Muscle of leg (tissue), 11 donors: ENCODE data around the gene NIBAN1. TPM values are rescaled to one million over a fixed set of nuclear protein-coding genes. Genes with fewer than 3 reads are reported as not detected.

Experiments used
- DNase-seq: peaks from one replicate; pipeline ENCODE4 v3.0.0; 2013
- H3K27ac ChIP-seq: one replicate; pipeline ENCODE4 v1.5.1; 2013; ENCODE audit warnings: mild to moderate bottlenecking, low read length, control low read depth
- H3K27me3 ChIP-seq: one replicate; pipeline ENCODE4 v1.6.1; 2013; ENCODE audit warnings: low read length; ENCODE audit not compliant: control insufficient read depth, insufficient read depth
- H3K36me3 ChIP-seq: one replicate; pipeline ENCODE4 v1.6.1; 2013; ENCODE audit warnings: low read length; ENCODE audit not compliant: control insufficient read depth, insufficient read depth
- H3K4me1 ChIP-seq: one replicate; pipeline ENCODE4 v1.6.1; 2013; ENCODE audit warnings: low read length; ENCODE audit not compliant: control insufficient read depth, insufficient read depth
- H3K4me3 ChIP-seq: one replicate; pipeline ENCODE4 v1.5.1; 2013; ENCODE audit warnings: low read length, control low read depth
- H3K9me3 ChIP-seq: replicated peaks from 2 replicates; pipeline ENCODE4 v1.6.1; 2013; ENCODE audit warnings: low read depth, low read length; ENCODE audit not compliant: control insufficient read depth
- WGBS: methylation state at CpG from one replicate; pipeline ENCODE4 v1.1.5; 2013; ENCODE audit warnings: missing lambda C conversion rate; ENCODE audit not compliant: insufficient coverage; 5-methylcytosine and 5-hydroxymethylcytosine counted together
- polyA plus RNA-seq, 8 donors: library from polyadenylated mRNA; unstranded; fragments of 120-200 nt; gene quantifications; one replicate each; pipeline versions ENCODE4 v1.2.1 to v1.2.3, GENCODE V29; 2013; ENCODE audit warnings: inconsistent platforms in 1 of 8, low replicate concordance in 1 of 8; ENCODE audit not compliant: insufficient read length in 8 of 8, insufficient read depth in 1 of 8
- total RNA-seq: library from RNA; stranded (reverse); fragments of 120-200 nt; gene quantifications from one replicate; pipeline ENCODE4 v1.2.4, GENCODE V29; 2013

The NIBAN1 gene
- total and polyA plus RNA-seq, 9 donors = 34.0 to 66.6 (median 50.5) TPM

GRCh38 chr1:184935920-184936798, 38.1 kb downstream of the NIBAN1 start:
- H3K36me3 ChIP-seq = no peaks in the 10 kb centered on the region
- peak overlapping the region; percentile 87 for H3K27ac ChIP-seq
- H3K4me3 ChIP-seq = no peak overlapping the region
- WGBS = 33% methylated on average over 1 of the region's 8 CpGs
- H3K27me3 ChIP-seq = no peaks in the 10 kb centered on the region
- peak; percentile 91 for DNase-seq
- H3K9me3 ChIP-seq = no peaks in the 10 kb centered on the region
- peaks cover 10% of the 10 kb centered on the region for H3K4me1 ChIP-seq

GRCh38 chr1:184933944-184934343, 40.4 kb downstream of the NIBAN1 start:
- DNase-seq = no peak
- Histone ChIP-seq H3K9me3 (no peaks in the 10 kb centered on the region), H3K36me3 (no peaks in the 10 kb centered on the region), H3K4me1 (peaks cover 8% of the 10 kb centered on the region), H3K4me3 (no peak overlapping the region), H3K27ac (no peak overlapping the region), H3K27me3 (no peaks in the 10 kb centered on the region)
- WGBS = 86% methylated on average over 1 of the region's 2 CpGs

GRCh38 chr1:184932319-184932718, 42.0 kb downstream of the NIBAN1 start:
- Histone ChIP-seq H3K36me3 (peaks cover 2% of the 10 kb centered on the region), H3K27ac (no peak overlapping the region), H3K4me3 (no peak overlapping the region), H3K27me3 (no peaks in the 10 kb centered on the region), H3K9me3 (no peaks in the 10 kb centered on the region), H3K4me1 (peaks cover 8% of the 10 kb centered on the region)
- WGBS = 94% methylated on average over 4 of the region's 7 CpGs
- no peak for DNase-seq

GRCh38 chr1:184931566-184931965, 42.7 kb downstream of the NIBAN1 start:
- Histone ChIP-seq H3K4me1 (peaks cover 8% of the 10 kb centered on the region), H3K36me3 (peaks cover 2% of the 10 kb centered on the region), H3K27me3 (no peaks in the 10 kb centered on the region), H3K27ac (no peak overlapping the region), H3K9me3 (peaks cover 2% of the 10 kb centered on the region), H3K4me3 (no peak overlapping the region)
- no peak for DNase-seq
- WGBS = no CpG with 5 or more reads among the region's 1 CpG

DNA sequence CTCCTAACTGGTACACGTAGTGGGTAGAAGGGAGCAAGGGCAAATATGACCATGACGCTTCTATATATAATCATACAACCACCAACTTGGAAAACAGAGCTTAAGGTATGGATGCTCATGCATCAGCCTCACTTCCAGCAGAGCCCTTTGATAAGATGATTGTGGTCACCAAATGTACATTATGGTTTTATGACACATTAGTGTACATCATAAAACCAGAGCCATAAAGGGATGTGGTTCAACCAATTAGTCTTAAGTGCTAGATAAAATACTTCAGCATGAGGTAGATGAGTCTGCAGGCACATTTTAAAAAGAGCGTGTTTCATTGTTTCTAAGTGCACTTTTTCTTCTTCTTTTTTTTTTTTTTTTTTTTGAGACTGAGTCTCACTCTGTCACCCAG, 43.7 kb downstream of the NIBAN1 start:
- WGBS = no CpG with 5 or more reads among the region's 3 CpGs
- DNase-seq = no peak
- Histone ChIP-seq H3K9me3 (peaks cover 9% of the 10 kb centered on the region), H3K36me3 (peaks cover 2% of the 10 kb centered on the region), H3K4me3 (no peak overlapping the region), H3K27me3 (no peaks in the 10 kb centered on the region), H3K27ac (no peak overlapping the region), H3K4me1 (peaks cover 3% of the 10 kb centered on the region)

GRCh38 chr1:184930232-184930631, 44.1 kb downstream of the NIBAN1 start:
- no peak overlapping the region for H3K27ac ChIP-seq
- peaks cover 2% of the 10 kb centered on the region for H3K36me3 ChIP-seq
- H3K4me1 ChIP-seq = peaks cover 2% of the 10 kb centered on the region
- DNase-seq = no peak
- no peaks in the 10 kb centered on the region for H3K27me3 ChIP-seq
- H3K4me3 ChIP-seq = no peak overlapping the region
- H3K9me3 ChIP-seq = peaks cover 9% of the 10 kb centered on the region
- WGBS = 60% methylated on average over 1 of the region's 4 CpGs

DNA sequence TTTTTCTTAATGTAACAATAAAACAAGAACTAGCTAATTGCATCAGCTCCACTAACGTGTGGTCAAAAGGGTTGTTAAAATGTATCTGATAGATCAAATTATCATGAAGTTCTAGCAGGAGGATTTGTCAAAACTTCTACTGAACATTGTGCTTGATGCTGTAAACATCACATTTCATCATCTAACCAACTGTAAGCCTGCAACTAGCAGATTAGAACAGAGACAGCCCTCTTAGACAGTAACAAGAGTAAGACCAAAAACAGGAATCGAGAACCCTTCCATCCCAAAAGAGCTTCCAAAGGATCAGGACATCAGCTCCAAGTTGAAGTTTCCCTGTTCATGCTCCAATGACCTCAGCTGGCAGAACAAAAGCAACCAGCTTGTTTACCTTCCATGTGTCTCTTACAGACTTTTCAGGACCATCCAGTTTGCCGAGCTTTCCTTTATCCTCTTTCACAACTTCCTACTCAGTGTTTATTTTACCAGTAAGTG, 44.6 kb downstream of the NIBAN1 start:
- H3K4me3 ChIP-seq = no peak overlapping the region
- 100% methylated on average over 1 of the region's 3 CpGs for WGBS
- peaks cover 2% of the 10 kb centered on the region for H3K36me3 ChIP-seq
- no peak overlapping the region for H3K27ac ChIP-seq
- H3K9me3 ChIP-seq = peaks cover 9% of the 10 kb centered on the region
- DNase-seq = no peak
- no peaks in the 10 kb centered on the region for H3K27me3 ChIP-seq
- no peaks in the 10 kb centered on the region for H3K4me1 ChIP-seq

DNA sequence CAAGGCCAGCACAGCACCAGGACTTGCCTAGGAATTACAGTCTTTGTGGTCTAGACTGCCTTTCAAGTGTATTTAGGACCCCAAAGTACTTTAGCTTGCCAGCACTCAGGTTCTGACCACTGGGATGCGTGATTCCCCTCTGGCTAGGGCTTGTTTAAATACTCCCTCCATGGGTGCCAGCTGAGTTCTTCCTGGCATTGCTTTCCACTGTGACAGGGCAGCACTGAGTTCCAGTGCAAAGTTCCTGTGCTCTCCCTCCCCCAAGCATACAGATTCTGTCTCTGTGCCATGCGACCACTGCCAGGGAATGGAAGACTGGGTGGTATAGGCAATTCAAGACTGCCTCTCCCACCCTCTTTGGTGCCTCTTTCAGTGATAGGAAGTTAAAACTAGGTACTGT, 45.9 kb downstream of the NIBAN1 start:
- Histone ChIP-seq H3K9me3 (peaks cover 9% of the 10 kb centered on the region), H3K27ac (no peak overlapping the region), H3K27me3 (no peaks in the 10 kb centered on the region), H3K4me3 (no peak overlapping the region), H3K36me3 (peaks cover 2% of the 10 kb centered on the region), H3K4me1 (no peaks in the 10 kb centered on the region)
- DNase-seq = no peak
- 100% methylated on average over 1 of the region's 2 CpGs for WGBS

Other genes starting within 250 kb of the NIBAN1 start
- 26.4 TPM for gene EDEM3, start 219.7 kb downstream of the NIBAN1 start, total RNA-seq
- 10 to 100 TPM; 20.3 to 31.4 (median 25.0) TPM for gene EDEM3, start 219.7 kb downstream of the NIBAN1 start, polyA plus RNA-seq
- gene RNF2, start 71.0 kb upstream of the NIBAN1 start, total RNA-seq = 30.4 TPM
- gene RNF2, start 71.0 kb upstream of the NIBAN1 start, polyA plus RNA-seq = 10 to 100 TPM; 28.4 to 44.8 (median 35.4) TPM
- 13.0 TPM for gene TRMT1L, start 182.4 kb upstream of the NIBAN1 start, total RNA-seq
- 10 to 100 TPM; 11.0 to 14.2 (median 13.1) TPM for gene TRMT1L, start 182.4 kb upstream of the NIBAN1 start, polyA plus RNA-seq
- 9.5 TPM for gene SWT1, start 182.7 kb upstream of the NIBAN1 start, total RNA-seq
- gene SWT1, start 182.7 kb upstream of the NIBAN1 start, polyA plus RNA-seq = 1 to 10 TPM; 4.9 to 6.7 (median 5.6) TPM